Measurements from ENCODE around the gene TNPO3. TPM values are rescaled to one million over a fixed set of nuclear protein-coding genes. Genes with fewer than 3 reads are reported as not detected.
"Not testable (repeated sequence)": the region's sequence is repeated elsewhere in the genome, so short reads cannot be mapped to it uniquely, and the experiment has no call there.

Gene TNPO3
- total RNA-seq, 1 donor from 2014 or later: 50.9 TPM

DNA sequence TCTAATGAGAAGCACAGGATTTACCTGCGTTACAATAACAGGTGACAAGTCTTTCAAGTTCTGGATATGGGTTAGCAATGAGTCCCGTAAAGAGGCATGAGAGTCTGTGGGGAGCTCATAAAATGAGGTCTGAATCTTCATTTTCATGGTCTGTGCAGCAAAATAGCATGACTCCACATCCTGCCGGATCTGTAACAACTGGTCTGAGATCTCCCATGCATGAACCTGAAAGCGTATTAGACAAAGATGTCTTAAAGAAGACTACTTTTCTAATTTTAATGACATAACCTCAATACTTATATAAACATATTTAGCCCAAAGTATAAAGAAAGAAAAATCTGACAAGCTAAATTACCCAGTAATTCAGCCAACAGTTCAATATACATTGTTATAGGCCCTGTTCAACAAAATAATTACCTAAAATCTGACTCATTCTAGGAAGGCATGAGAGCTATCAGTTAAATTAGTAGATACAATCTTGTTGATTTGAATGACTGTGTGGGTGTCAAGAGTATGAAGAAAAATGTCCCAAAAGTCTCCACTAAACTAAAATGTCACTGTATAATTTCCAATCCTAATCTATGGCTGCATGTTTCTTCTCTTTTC is 36.9 kb downstream of the TNPO3 start:
- no peak for DNase-seq (ENCODE audit: low read depth)

DNA sequence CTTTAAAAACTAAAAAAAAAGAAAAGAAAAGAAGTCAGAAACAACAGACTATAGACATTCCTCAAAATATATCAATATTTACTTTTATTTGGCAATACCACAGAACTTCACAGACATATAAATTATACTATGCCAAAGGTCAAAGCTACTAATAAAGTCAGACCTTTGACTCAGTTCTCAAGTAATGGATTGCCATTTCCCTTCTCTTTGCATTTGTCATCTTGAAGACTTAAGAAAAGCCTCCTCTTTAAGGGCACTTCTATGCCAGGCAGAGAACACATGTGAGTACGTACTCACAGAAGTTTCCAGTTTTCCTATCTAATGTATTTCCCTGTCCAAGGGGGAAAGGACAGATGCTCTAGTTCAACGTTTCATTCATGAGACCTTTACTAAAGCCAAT is 37.6 kb downstream of the TNPO3 start:
- no peak for DNase-seq (ENCODE audit: low read depth)

GRCh38 chr7:129014501-129015101 is 40.3 kb downstream of the TNPO3 start:
- no peak for DNase-seq (ENCODE audit: low read depth)

GRCh38 chr7:129013048-129013724 is 41.7 kb downstream of the TNPO3 start:
- no peak for DNase-seq (ENCODE audit: low read depth)

GRCh38 chr7:129012641-129013040 is 42.3 kb downstream of the TNPO3 start:
- DNase-seq (ENCODE audit: low read depth): no peak

- no peak for DNase-seq (ENCODE audit: low read depth)
These were observed 44.8 kb downstream of the TNPO3 start for GRCh38 chr7:129010075-129010474.

GRCh38 chr7:129009437-129009836 is 45.5 kb downstream of the TNPO3 start:
- peak; percentile 24 for DNase-seq (ENCODE audit: low read depth)

GRCh38 chr7:129008645-129009414 is 46.1 kb downstream of the TNPO3 start:
- DNase-seq (ENCODE audit: low read depth): no peak

- no peak for DNase-seq (ENCODE audit: low read depth)
These were observed 47.3 kb downstream of the TNPO3 start for GRCh38 chr7:129007572-129007971.

GRCh38 chr7:129006636-129007414 is 48.1 kb downstream of the TNPO3 start:
- DNase-seq (ENCODE audit: low read depth): no peak

DNA sequence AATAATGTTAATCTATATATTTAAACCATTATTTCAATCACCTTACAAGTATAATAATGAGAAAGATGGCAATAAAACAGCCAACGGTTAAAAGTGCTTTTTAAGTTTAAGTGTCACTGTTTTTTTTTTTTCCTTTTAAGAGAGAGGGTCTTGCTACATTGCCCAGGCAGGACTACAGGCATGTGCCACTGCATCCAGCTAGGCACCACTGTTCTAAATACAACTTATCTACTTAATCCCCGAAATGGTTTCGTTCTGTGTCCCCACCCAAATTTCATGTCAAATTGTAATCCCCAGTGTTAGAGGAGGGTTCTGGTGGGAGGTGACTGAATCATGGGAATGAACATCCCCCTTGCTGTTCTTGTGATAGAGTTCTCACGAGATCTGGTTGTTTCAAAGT is 49.7 kb downstream of the TNPO3 start:
- DNase-seq (ENCODE audit: low read depth): no peak

DNA sequence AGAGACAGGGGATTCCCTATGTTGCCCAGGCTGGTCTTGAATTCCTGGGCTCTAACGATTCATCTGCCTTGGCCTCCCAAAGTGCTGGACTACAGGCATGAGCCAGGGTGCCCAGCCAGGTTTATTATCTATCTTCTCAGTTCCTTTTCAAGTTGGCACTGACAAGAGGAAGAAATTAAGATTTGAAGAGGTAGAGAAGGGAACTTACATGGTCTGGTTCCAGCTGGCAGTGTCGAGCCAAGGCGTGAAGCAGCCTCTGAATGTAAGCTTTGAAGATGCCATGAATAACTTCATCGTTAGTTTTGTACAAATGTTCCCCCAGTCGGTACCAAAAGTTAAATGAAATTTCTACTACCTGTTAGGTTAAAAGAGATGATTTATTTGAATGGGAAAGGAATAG is 57.7 kb downstream of the TNPO3 start:
- no peak for DNase-seq (ENCODE audit: low read depth)

GRCh38 chr7:128994560-128994959 is 60.4 kb downstream of the TNPO3 start:
- not testable (repeated sequence) for DNase-seq (ENCODE audit: low read depth)

GRCh38 chr7:128993419-128993818 is 61.5 kb downstream of the TNPO3 start:
- DNase-seq (ENCODE audit: low read depth): no peak

DNA sequence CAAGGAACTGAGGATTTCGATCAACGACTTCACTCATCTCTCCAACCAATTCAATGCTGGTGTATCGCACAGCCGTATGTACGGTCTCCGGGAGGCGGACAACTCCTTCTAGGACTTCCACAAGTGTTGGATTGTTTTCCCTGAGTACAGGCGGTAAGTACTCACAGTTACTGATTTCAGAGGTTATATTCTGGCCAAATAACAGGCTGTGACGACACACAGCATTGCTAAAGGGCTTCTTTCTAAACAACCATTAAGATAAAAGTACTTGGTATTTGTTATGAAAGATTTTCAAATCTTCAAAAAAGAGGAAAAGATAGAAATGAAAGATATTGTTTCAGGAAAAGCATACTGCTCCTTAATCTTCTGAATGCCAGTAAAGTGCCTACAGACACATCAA is 65.0 kb downstream of the TNPO3 start:
- no peak for DNase-seq (ENCODE audit: low read depth)

DNA sequence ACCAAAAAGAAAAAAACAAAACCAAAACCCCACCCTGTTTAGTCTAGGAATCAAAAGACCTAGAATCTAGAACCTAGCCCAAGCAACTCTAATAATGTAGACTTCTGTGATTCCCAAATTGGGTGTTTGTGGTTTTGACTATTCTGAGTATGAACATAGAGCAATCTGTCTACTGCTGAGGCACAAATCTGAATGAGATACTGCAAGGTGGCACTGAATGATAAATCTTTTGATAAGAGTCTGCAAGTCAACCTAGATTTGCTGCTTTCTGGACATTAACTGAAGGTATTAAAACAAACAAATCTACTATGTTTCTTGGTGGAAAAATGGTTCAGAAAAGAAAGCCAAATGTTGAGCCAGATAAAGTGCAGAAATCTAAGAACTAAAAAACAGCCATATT is 66.5 kb downstream of the TNPO3 start:
- no peak for DNase-seq (ENCODE audit: low read depth)

GRCh38 chr7:128986609-128987008 is 68.3 kb downstream of the TNPO3 start:
- DNase-seq (ENCODE audit: low read depth): no peak

- no peak for DNase-seq (ENCODE audit: low read depth)
These were observed 69.3 kb downstream of the TNPO3 start for GRCh38 chr7:128985660-128986059.

GRCh38 chr7:128982105-128982504 is 72.8 kb downstream of the TNPO3 start:
- no peak for DNase-seq (ENCODE audit: low read depth)

- DNase-seq (ENCODE audit: low read depth): no peak
These were observed 80.5 kb downstream of the TNPO3 start for GRCh38 chr7:128974241-128974934.

- DNase-seq (ENCODE audit: low read depth): no peak
These were observed 86.3 kb downstream of the TNPO3 start for GRCh38 chr7:128968624-128969023.
